GM18526 (cell line): ENCODE measurements around the gene ZBTB20.

ENCODE experiments used
- POLR2A ChIP-seq: IDR thresholded peaks from 3 replicates; pipeline ENCODE4 v1.6.1; 2011; ENCODE audit not compliant: insufficient read length; ENCODE audit errors: extremely low read depth

The ZBTB20 gene

DNA sequence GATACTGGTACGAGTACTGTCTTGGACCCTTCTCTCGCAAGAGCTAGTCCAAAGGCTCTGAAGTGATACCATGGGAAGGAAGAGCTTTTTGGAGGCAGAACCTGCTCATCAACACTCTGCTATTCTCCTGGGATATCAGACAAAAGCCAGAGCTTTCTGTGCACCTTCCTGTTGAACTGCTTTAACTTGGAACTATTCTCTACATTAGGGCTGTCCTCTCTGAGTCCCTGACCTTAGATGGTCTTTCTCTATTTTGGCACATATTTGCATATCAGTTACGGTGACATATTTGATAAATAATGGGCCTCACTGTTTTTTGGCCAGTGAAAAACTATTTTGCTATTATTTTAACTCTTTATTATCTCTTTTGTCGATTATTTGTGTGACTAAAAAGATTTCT is 706.4 kb downstream of the ZBTB20 start:
- no peak for TF ChIP-seq POLR2A

DNA sequence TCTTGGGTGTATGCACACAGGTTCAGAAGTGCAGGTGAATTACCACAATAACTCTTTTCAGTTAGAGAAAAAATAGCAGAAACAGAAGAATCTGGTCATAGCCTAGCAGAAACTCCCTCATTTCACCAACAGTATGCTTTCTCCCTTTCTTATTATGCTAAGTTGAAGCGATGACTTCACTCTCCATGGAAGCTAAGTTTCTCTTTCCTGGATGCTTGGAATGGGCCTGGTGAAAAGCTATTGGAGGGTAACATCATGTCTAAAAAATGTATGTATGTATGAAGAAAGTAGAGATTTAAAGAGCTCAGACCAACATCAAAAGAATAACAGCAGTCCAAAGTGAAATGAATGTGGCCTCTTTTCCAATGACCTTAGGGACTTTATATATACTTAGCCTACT is 707.8 kb downstream of the ZBTB20 start:
- TF ChIP-seq POLR2A = no peak

GRCh38 chr3:114437897-114438296 is 709.2 kb downstream of the ZBTB20 start:
- TF ChIP-seq POLR2A = no peak

DNA sequence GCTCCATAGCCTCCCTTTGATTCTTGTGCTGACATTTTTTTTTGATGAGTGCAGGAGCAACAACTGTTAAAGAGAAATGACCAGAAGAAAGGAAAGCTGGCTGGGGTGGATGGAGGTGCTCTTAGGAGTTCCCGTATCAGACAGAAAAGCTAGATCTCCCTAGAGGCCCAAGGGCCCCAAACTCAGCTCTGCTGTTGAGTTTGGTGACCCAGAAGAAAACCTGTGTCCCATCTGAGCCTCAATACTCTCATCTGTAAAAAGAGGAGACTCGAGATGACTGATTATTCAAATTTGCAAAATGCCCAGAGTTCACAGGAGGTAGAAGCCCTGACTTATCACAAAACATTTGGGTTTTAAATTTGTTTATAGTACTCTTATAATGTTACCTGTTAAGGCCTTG is 710.9 kb downstream of the ZBTB20 start:
- no peak for TF ChIP-seq POLR2A

- no peak for TF ChIP-seq POLR2A
Observed at GRCh38 chr3:114435386-114436115, 711.5 kb downstream of the ZBTB20 start.

GRCh38 chr3:114432310-114432709 is 714.8 kb downstream of the ZBTB20 start:
- TF ChIP-seq POLR2A = no peak

DNA sequence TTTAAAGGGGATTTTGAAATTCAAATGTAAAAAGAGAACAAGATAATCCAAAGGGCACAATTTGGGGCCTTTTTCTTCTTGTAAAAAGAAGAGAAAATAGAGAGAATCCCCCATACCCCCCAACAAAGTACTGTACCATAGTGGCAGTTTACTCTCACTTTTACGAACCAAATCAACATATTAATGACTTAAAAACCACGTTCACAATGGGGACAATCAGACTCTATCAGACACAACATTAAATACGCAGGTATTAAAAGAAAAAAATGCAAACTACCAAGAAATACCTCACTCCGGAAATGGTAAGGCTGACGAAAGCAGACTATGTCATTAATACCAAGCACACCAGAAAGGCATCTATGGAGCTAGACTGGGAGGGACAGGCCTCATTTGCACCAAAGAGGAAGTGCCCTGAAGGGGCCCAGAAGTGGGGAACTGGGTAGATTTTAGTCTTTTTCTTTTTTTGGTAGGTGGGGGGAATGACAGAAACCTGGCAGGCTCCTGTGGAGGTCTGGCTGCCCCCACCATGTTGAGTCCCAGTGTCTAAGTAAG is 719.0 kb downstream of the ZBTB20 start:
- no peak for TF ChIP-seq POLR2A

DNA sequence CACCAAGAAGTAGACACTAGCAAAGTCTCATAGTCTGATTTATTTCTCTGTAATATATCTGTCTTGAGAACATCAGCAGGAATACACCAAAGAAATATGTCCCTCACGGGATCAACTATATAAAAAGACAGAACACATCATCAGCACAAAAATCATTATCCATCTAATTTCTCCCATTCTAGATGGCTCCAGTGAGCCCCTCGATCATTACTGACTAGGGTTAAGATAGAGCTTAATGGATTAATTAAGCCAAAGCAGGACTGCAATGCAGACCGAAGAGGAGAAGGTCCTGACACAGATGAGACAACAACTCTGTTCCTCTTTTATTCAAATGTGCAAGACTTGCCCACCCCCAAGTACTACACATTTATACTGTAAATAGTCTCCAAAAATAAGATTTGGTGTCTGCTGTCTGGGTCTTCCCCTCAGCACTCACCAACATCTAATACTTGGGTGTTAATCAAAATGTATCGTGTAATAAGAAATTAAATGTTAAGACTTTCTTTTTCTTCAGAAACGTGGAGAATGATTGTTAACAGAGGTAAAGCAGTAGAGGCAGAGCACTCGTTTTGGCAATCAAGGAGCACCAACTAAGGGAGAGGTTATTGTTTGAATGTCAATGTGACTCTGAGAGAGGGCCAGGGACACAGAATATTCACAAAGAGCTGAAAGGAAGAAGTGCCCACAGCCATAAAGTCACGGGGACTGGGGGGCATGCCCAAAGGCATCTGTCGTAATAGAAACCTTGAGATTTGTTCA is 719.6 kb downstream of the ZBTB20 start:
- TF ChIP-seq POLR2A = no peak

- TF ChIP-seq POLR2A = no peak
Observed at GRCh38 chr3:114424337-114424736, 722.8 kb downstream of the ZBTB20 start.

DNA sequence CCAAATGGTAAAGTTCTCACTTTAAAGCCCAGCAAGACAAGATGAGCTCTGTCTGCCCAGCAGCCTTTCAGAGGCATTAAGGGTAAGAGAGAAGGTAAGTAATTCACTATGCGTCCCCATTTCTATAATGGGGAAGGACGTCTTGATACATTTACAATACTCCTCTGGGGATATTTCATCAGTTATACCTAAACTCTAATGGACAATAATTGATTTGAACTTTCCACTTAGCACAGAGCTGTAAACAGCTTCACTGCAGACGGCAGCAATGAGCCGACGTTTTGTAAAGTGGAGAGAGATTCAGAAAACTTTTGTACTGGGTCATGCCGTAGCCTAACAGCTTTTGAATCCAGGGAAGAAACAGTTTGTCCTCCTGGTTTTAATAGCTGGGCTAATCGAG is 725.9 kb downstream of the ZBTB20 start:
- no peak for TF ChIP-seq POLR2A

DNA sequence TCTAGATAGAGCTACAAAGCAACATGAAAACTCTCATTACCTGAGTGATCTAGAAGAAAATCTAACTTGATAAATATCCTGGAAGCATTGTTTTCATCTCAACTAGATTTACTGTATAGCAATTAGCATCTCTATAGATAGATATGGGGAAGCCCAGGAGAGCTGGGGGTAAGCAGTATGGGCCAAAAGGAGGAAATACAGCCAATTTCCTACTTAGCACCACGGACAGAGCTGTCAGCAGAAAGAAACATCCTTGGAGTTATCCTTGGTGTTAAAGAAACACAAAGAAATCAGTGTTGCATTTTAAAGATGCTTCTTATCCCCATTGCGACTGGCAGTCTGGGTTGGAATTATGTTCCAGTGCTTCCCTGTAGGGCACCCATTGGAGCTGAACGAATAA is 727.0 kb downstream of the ZBTB20 start:
- TF ChIP-seq POLR2A = no peak

GRCh38 chr3:114418724-114419543 is 728.2 kb downstream of the ZBTB20 start:
- TF ChIP-seq POLR2A = no peak

DNA sequence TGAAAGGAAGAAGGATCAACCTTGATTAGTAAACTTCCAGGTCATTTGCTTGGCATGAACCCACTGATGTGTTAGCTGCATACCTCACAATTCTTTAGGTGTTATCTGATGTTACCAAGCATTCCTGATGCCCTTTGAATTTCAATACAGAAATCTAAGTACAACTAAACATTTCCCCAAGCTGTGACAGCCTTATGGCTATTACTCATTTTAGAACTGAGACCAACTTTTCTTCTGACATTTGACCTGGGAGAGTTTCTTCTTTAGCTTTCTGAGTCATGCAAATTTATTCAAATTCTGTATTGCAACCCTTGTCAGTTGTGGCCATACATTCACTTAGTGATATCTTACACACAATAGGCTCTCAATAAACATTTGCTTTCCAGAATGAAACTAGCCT is 729.0 kb downstream of the ZBTB20 start:
- no peak for TF ChIP-seq POLR2A

- no peak for TF ChIP-seq POLR2A
Observed at GRCh38 chr3:114417675-114418074, 729.4 kb downstream of the ZBTB20 start.

- TF ChIP-seq POLR2A = no peak
Observed at GRCh38 chr3:114417265-114417664, 729.8 kb downstream of the ZBTB20 start.
